Memory B cell (primary cell): ENCODE data around the gene MTCP1.

Source experiments
- ATAC-seq: fragments of 150-1000 bp; cut with Tn5 transposase; 2 replicates; pipeline ENCODE4 v1.10.0; 2021; ENCODE audit warnings: low read depth, mild to moderate bottlenecking, moderate library complexity
- DNase-seq, 2 donors: peaks; one replicate each; pipeline ENCODE4 v3.0.0; 2022; ENCODE audit warnings: low spot score in 2 of 2
- H3K27ac Mint-ChIP-seq: one replicate; pipeline ENCODE4 v1.8.0; 2022; ENCODE audit warnings: mild to moderate bottlenecking, moderate library complexity, mixed read lengths
- H3K27me3 Mint-ChIP-seq: one replicate; pipeline ENCODE4 v1.8.0; 2022; ENCODE audit warnings: mixed read lengths
- H3K36me3 Mint-ChIP-seq: one replicate; pipeline ENCODE4 v1.8.0; 2022; ENCODE audit warnings: mild to moderate bottlenecking, mixed read lengths
- H3K4me1 Mint-ChIP-seq: one replicate; pipeline ENCODE4 v1.8.0; 2022; ENCODE audit warnings: mixed read lengths
- H3K4me3 Mint-ChIP-seq: one replicate; pipeline ENCODE4 v1.8.0; 2022; ENCODE audit warnings: mild to moderate bottlenecking, moderate library complexity, mixed read lengths
- H3K9me3 Mint-ChIP-seq: one replicate; pipeline ENCODE4 v1.8.0; 2022; ENCODE audit warnings: mixed read lengths

MTCP1 gene

GRCh38 chrX:155068165-155068564, 2.8 kb downstream of the MTCP1 start:
- Mint-ChIP-seq H3K4me3 (no peak overlapping the region), H3K27ac (no peak overlapping the region), H3K4me1 (peaks cover 13% of the 10 kb centered on the region)

GRCh38 chrX:155065035-155065734, 5.8 kb downstream of the MTCP1 start:
- Mint-ChIP-seq H3K9me3 (no peaks in the 10 kb centered on the region), H3K27ac (no peak overlapping the region), H3K4me1 (peaks cover 9% of the 10 kb centered on the region), H3K36me3 (no peaks in the 10 kb centered on the region), H3K27me3 (no peaks in the 10 kb centered on the region), H3K4me3 (no peak overlapping the region)
- ATAC-seq (no peak), DNase-seq (no peak)

More at GRCh38 chrX:155068165-155068564, 2.8 kb downstream of the MTCP1 start:
- ATAC-seq (no peak), DNase-seq (no peak)
- Mint-ChIP-seq H3K27me3 (no peaks in the 10 kb centered on the region), H3K9me3 (no peaks in the 10 kb centered on the region), H3K36me3 (no peaks in the 10 kb centered on the region)

GRCh38 chrX:155061760-155062159, 9.2 kb downstream of the MTCP1 start:
- DNase-seq = no peak
- H3K4me1 Mint-ChIP-seq = peaks cover 3% of the 10 kb centered on the region
- H3K27me3 Mint-ChIP-seq = no peaks in the 10 kb centered on the region
- H3K36me3 Mint-ChIP-seq = no peaks in the 10 kb centered on the region
- no peak overlapping the region for H3K4me3 Mint-ChIP-seq
- no peak for ATAC-seq
- H3K9me3 Mint-ChIP-seq = no peaks in the 10 kb centered on the region
- H3K27ac Mint-ChIP-seq = no peak overlapping the region

- Mint-ChIP-seq H3K27me3 (no peaks in the 10 kb centered on the region), H3K27ac (no peak overlapping the region), H3K4me1 (peaks cover 3% of the 10 kb centered on the region), H3K4me3 (peak overlapping the region; percentile 61), H3K36me3 (peaks cover 3% of the 10 kb centered on the region), H3K9me3 (no peaks in the 10 kb centered on the region)
- DNase-seq = peak; percentile 28 to 33
- peak; percentile 58 for ATAC-seq
Observed at GRCh38 chrX:155056877-155057792, 13.8 kb downstream of the MTCP1 start.

GRCh38 chrX:155056471-155056870, 14.5 kb downstream of the MTCP1 start:
- H3K4me3 Mint-ChIP-seq = no peak overlapping the region
- no peak overlapping the region for H3K27ac Mint-ChIP-seq

GRCh38 chrX:155055494-155055893, 15.4 kb downstream of the MTCP1 start:
- Mint-ChIP-seq H3K36me3 (peaks cover 8% of the 10 kb centered on the region), H3K9me3 (no peaks in the 10 kb centered on the region), H3K27me3 (no peaks in the 10 kb centered on the region), H3K27ac (no peak overlapping the region), H3K4me3 (no peak overlapping the region), H3K4me1 (peaks cover 3% of the 10 kb centered on the region)
- ATAC-seq = no peak
- no peak for DNase-seq

More at GRCh38 chrX:155056471-155056870, 14.5 kb downstream of the MTCP1 start:
- Mint-ChIP-seq H3K27me3 (no peaks in the 10 kb centered on the region), H3K9me3 (no peaks in the 10 kb centered on the region), H3K36me3 (peaks cover 7% of the 10 kb centered on the region), H3K4me1 (peaks cover 3% of the 10 kb centered on the region)
- ATAC-seq (no peak), DNase-seq (no peak)

- Mint-ChIP-seq H3K36me3 (peaks cover 10% of the 10 kb centered on the region), H3K27ac (no peak overlapping the region), H3K27me3 (no peaks in the 10 kb centered on the region), H3K4me3 (no peak overlapping the region), H3K9me3 (no peaks in the 10 kb centered on the region), H3K4me1 (peaks cover 3% of the 10 kb centered on the region)
- ATAC-seq = no peak
- DNase-seq = no peak
Observed at GRCh38 chrX:155054255-155054654, 16.7 kb downstream of the MTCP1 start.

- H3K4me1 Mint-ChIP-seq = peaks cover 5% of the 10 kb centered on the region
- peak overlapping the region; percentile 48 for H3K27ac Mint-ChIP-seq
- no peaks in the 10 kb centered on the region for H3K9me3 Mint-ChIP-seq
- no peak overlapping the region for H3K4me3 Mint-ChIP-seq
- H3K36me3 Mint-ChIP-seq = peaks cover 10% of the 10 kb centered on the region
- DNase-seq (no peak), ATAC-seq (no peak)
- H3K27me3 Mint-ChIP-seq = no peaks in the 10 kb centered on the region
Observed at GRCh38 chrX:155053656-155054055, 17.3 kb downstream of the MTCP1 start.

GRCh38 chrX:155052738-155053498, 18.0 kb downstream of the MTCP1 start:
- no peak overlapping the region for H3K4me3 Mint-ChIP-seq
- H3K27me3 Mint-ChIP-seq = no peaks in the 10 kb centered on the region
- H3K9me3 Mint-ChIP-seq = no peaks in the 10 kb centered on the region
- no peak for DNase-seq
- no peak for ATAC-seq
- H3K36me3 Mint-ChIP-seq = peaks cover 10% of the 10 kb centered on the region
- H3K27ac Mint-ChIP-seq = peak overlapping the region; percentile 48
- peaks cover 5% of the 10 kb centered on the region for H3K4me1 Mint-ChIP-seq

GRCh38 chrX:155048977-155049619, 21.8 kb downstream of the MTCP1 start:
- Mint-ChIP-seq H3K27ac (no peak overlapping the region), H3K4me3 (no peak overlapping the region), H3K36me3 (peaks cover 22% of the 10 kb centered on the region), H3K9me3 (no peaks in the 10 kb centered on the region), H3K27me3 (no peaks in the 10 kb centered on the region), H3K4me1 (peaks cover 7% of the 10 kb centered on the region)
- peak; percentile 18 to 24 for DNase-seq
- ATAC-seq = peak; percentile 55

GRCh38 chrX:155046811-155047528, 24.0 kb downstream of the MTCP1 start:
- peaks cover 8% of the 10 kb centered on the region for H3K4me1 Mint-ChIP-seq
- H3K27ac Mint-ChIP-seq = no peak overlapping the region
- H3K9me3 Mint-ChIP-seq = no peaks in the 10 kb centered on the region
- H3K4me3 Mint-ChIP-seq = no peak overlapping the region
- ATAC-seq (no peak), DNase-seq (no peak)
- H3K27me3 Mint-ChIP-seq = no peaks in the 10 kb centered on the region
- H3K36me3 Mint-ChIP-seq = peaks cover 24% of the 10 kb centered on the region

GRCh38 chrX:155046129-155046810, 24.7 kb downstream of the MTCP1 start:
- H3K27me3 Mint-ChIP-seq = no peaks in the 10 kb centered on the region
- ATAC-seq (no peak), DNase-seq (no peak)
- H3K36me3 Mint-ChIP-seq = peaks cover 18% of the 10 kb centered on the region
- no peaks in the 10 kb centered on the region for H3K9me3 Mint-ChIP-seq
- H3K4me3 Mint-ChIP-seq = no peak overlapping the region
- H3K4me1 Mint-ChIP-seq = peaks cover 8% of the 10 kb centered on the region
- no peak overlapping the region for H3K27ac Mint-ChIP-seq
